ENCODE data around the gene SDK2.

The SDK2 gene

GRCh38 chr17:73551144-73551543 is 93.1 kb downstream of the SDK2 start:
- no peak for DNase-seq

GRCh38 chr17:73550556-73550955 is 93.7 kb downstream of the SDK2 start:
- DNase-seq, result no peak

GRCh38 chr17:73549841-73550430 is 94.3 kb downstream of the SDK2 start:
- no peak for DNase-seq

- no peak for DNase-seq
Measured at GRCh38 chr17:73548620-73549311, 95.5 kb downstream of the SDK2 start.

- DNase-seq, result no peak
Measured at GRCh38 chr17:73547790-73548189, 96.5 kb downstream of the SDK2 start.

GRCh38 chr17:73546770-73547536 is 97.3 kb downstream of the SDK2 start:
- no peak for DNase-seq

- DNase-seq, result no peak
Measured at GRCh38 chr17:73546114-73546513, 98.1 kb downstream of the SDK2 start.

GRCh38 chr17:73545109-73546032 is 98.9 kb downstream of the SDK2 start:
- DNase-seq, result no peak

- DNase-seq, result no peak
Measured at GRCh38 chr17:73544333-73544732, 99.9 kb downstream of the SDK2 start.

- DNase-seq, result no peak
Measured at GRCh38 chr17:73542323-73542722, 101.9 kb downstream of the SDK2 start.

- no peak for DNase-seq
Measured at GRCh38 chr17:73541561-73541981, 102.7 kb downstream of the SDK2 start.

GRCh38 chr17:73541111-73541510 is 103.1 kb downstream of the SDK2 start:
- DNase-seq, result no peak

- DNase-seq, result no peak
Measured at GRCh38 chr17:73539166-73539565, 105.1 kb downstream of the SDK2 start.

- no peak for DNase-seq
Measured at GRCh38 chr17:73538445-73538844, 105.8 kb downstream of the SDK2 start.

- DNase-seq, result no peak
Measured at GRCh38 chr17:73536700-73537605, 107.3 kb downstream of the SDK2 start.

GRCh38 chr17:73535746-73536145 is 108.5 kb downstream of the SDK2 start:
- no peak for DNase-seq

GRCh38 chr17:73534209-73534909 is 109.9 kb downstream of the SDK2 start:
- DNase-seq, result no peak

GRCh38 chr17:73533781-73534180 is 110.5 kb downstream of the SDK2 start:
- DNase-seq, result no peak

- DNase-seq, result no peak
Measured at GRCh38 chr17:73533127-73533526, 111.1 kb downstream of the SDK2 start.

GRCh38 chr17:73532421-73532901 is 111.8 kb downstream of the SDK2 start:
- no peak for DNase-seq

GRCh38 chr17:73531158-73531557 is 113.1 kb downstream of the SDK2 start:
- DNase-seq, result no peak

Measured in activated CD4-positive, alpha-beta T cell treated with anti-CD3 and anti-CD28 coated beads for 4 hours (primary cell).